ENCODE results near the gene ACACA. TPM values are rescaled to one million over a fixed set of nuclear protein-coding genes. Genes with fewer than 3 reads are reported as not detected.

ACACA gene
- total RNA-seq, 2 donors from 2014 or later = 8.6 to 10.2 TPM

- Histone ChIP-seq H3K4me1 (peaks cover 0 to 9% of the 10 kb centered on the region in 2 donors), H3K27me3 (no peaks in the 10 kb centered on the region), H3K4me3 (no peak overlapping the region), H3K27ac (no peak overlapping the region), H3K9me3 (no peaks in the 10 kb centered on the region), H3K36me3 (peaks cover 14% of the 10 kb centered on the region)
- peak in 1 of 2 donors; percentile 72 for TF ChIP-seq CTCF (IDR thresholded peaks at IDR 0.05)
- DNase-seq (ENCODE audit: low spot score) = no peak
Observed at GRCh38 chr17:37239690-37240334, 166.8 kb downstream of the ACACA start.

GRCh38 chr17:37234106-37234505, 172.5 kb downstream of the ACACA start:
- no peaks in the 10 kb centered on the region for H3K4me1 ChIP-seq
- no peak for TF ChIP-seq CTCF (IDR thresholded peaks at IDR 0.05)

GRCh38 chr17:37233036-37233435, 173.6 kb downstream of the ACACA start:
- Histone ChIP-seq H3K27me3 (no peaks in the 10 kb centered on the region), H3K9me3 (no peaks in the 10 kb centered on the region), H3K36me3 (peaks cover 4% of the 10 kb centered on the region), H3K4me1 (no peaks in the 10 kb centered on the region), H3K27ac (no peak overlapping the region), H3K4me3 (no peak overlapping the region)
- TF ChIP-seq CTCF (IDR thresholded peaks at IDR 0.05) = no peak
- DNase-seq (ENCODE audit: low spot score) = no peak

More at GRCh38 chr17:37234106-37234505, 172.5 kb downstream of the ACACA start:
- Histone ChIP-seq H3K36me3 (peaks cover 5% of the 10 kb centered on the region), H3K9me3 (no peaks in the 10 kb centered on the region), H3K4me3 (no peak overlapping the region), H3K27ac (no peak overlapping the region), H3K27me3 (no peaks in the 10 kb centered on the region)
- DNase-seq (ENCODE audit: low spot score) = no peak

GRCh38 chr17:37231887-37232286, 174.7 kb downstream of the ACACA start:
- TF ChIP-seq CTCF (IDR thresholded peaks at IDR 0.05) = no peak
- no peak for DNase-seq (ENCODE audit: low spot score)
- Histone ChIP-seq H3K27ac (no peak overlapping the region), H3K9me3 (no peaks in the 10 kb centered on the region), H3K4me3 (no peak overlapping the region), H3K4me1 (no peaks in the 10 kb centered on the region), H3K27me3 (no peaks in the 10 kb centered on the region), H3K36me3 (no peaks in the 10 kb centered on the region)

GRCh38 chr17:37230633-37231032, 176.0 kb downstream of the ACACA start:
- Histone ChIP-seq H3K36me3 (peaks cover 7% of the 10 kb centered on the region), H3K4me1 (no peaks in the 10 kb centered on the region), H3K9me3 (no peaks in the 10 kb centered on the region), H3K27ac (no peak overlapping the region), H3K4me3 (no peak overlapping the region), H3K27me3 (no peaks in the 10 kb centered on the region)
- DNase-seq (ENCODE audit: low spot score) = no peak
- TF ChIP-seq CTCF (IDR thresholded peaks at IDR 0.05) = no peak

GRCh38 chr17:37225465-37225864, 181.2 kb downstream of the ACACA start:
- DNase-seq (ENCODE audit: low spot score) = no peak
- H3K9me3 ChIP-seq = no peaks in the 10 kb centered on the region
- peaks cover 14% of the 10 kb centered on the region for H3K36me3 ChIP-seq
- H3K4me1 ChIP-seq = no peaks in the 10 kb centered on the region
- no peaks in the 10 kb centered on the region for H3K27me3 ChIP-seq
- no peak overlapping the region for H3K4me3 ChIP-seq
- no peak for TF ChIP-seq CTCF (IDR thresholded peaks at IDR 0.05)
- no peak overlapping the region for H3K27ac ChIP-seq

Data from right atrium auricular region (tissue), 2 donors.